ENCODE measurements around the gene TP53AIP1. TPM values are rescaled to one million over a fixed set of nuclear protein-coding genes. Genes with fewer than 3 reads are reported as not detected.

The TP53AIP1 gene
- total and polyA plus RNA-seq, 12 donors, result 0.01 TPM; not detected in 11

- DNase-seq (no peak), ATAC-seq (no peak)
- Histone ChIP-seq H3K4me3 (no peak overlapping the region), H3K4me1 (no peaks in the 10 kb centered on the region), H3K27ac (no peak overlapping the region), H3K9me3 (no peaks in the 10 kb centered on the region), H3K36me3 (no peaks in the 10 kb centered on the region), H3K27me3 (peaks cover 0 to 4% (median 0%) of the 10 kb centered on the region in 7 donors)
- intact Hi-C loops (cut with DNase I), result no loop called here
- WGBS, 2 donors, result 92 to 97% methylated on average over 2 of the region's 2 CpGs
- no peak for TF ChIP-seq CTCF (IDR thresholded peaks at IDR 0.05)
Measured at GRCh38 chr11:128946648-128947047, 4.0 kb upstream of the TP53AIP1 start.

- TF ChIP-seq CTCF (IDR thresholded peaks at IDR 0.05), result no peak
- Histone ChIP-seq H3K9me3 (no peaks in the 10 kb centered on the region), H3K4me1 (no peaks in the 10 kb centered on the region), H3K4me3 (no peak overlapping the region), H3K27ac (no peak overlapping the region), H3K36me3 (no peaks in the 10 kb centered on the region), H3K27me3 (peaks cover 0 to 14% (median 0%) of the 10 kb centered on the region in 7 donors)
- intact Hi-C loops (cut with DNase I), result no loop called here
- 71% methylated on average over 16 of the region's 16 CpGs for WGBS, 2 donors
- no peak for ATAC-seq
- DNase-seq, result no peak
Measured at GRCh38 chr11:128943428-128943976, 831 bp upstream of the TP53AIP1 start.

GRCh38 chr11:128942272-128942612, 429 bp downstream of the TP53AIP1 start:
- intact Hi-C loops (cut with DNase I), result no loop called here

GRCh38 chr11:128941573-128942271, 949 bp downstream of the TP53AIP1 start:
- DNase-seq (no peak), ATAC-seq (no peak)
- Histone ChIP-seq H3K36me3 (no peaks in the 10 kb centered on the region), H3K4me1 (no peaks in the 10 kb centered on the region), H3K4me3 (no peak overlapping the region), H3K27ac (no peak overlapping the region), H3K9me3 (no peaks in the 10 kb centered on the region), H3K27me3 (peaks cover 0 to 14% (median 0%) of the 10 kb centered on the region in 7 donors)
- 95 to 96% methylated on average over 14 of the region's 14 CpGs for WGBS, 2 donors
- intact Hi-C loops (cut with DNase I), result no loop called here
- no peak for TF ChIP-seq CTCF (IDR thresholded peaks at IDR 0.05)

More at GRCh38 chr11:128942272-128942612, 429 bp downstream of the TP53AIP1 start:
- Histone ChIP-seq H3K4me1 (no peaks in the 10 kb centered on the region), H3K4me3 (no peak overlapping the region), H3K9me3 (no peaks in the 10 kb centered on the region), H3K27me3 (peaks cover 0 to 14% (median 0%) of the 10 kb centered on the region in 7 donors), H3K36me3 (no peaks in the 10 kb centered on the region), H3K27ac (no peak overlapping the region)
- ATAC-seq, result no peak
- 97 to 98% methylated on average over 13 of the region's 13 CpGs for WGBS, 2 donors
- TF ChIP-seq CTCF (IDR thresholded peaks at IDR 0.05), result no peak
- no peak for DNase-seq
